ENCODE measurements around the gene SPDEF.
A peak's percentile ranks its signal among the peaks of the same experiment; 100 is the strongest.

The SPDEF gene

GRCh38 chr6:34524499-34524898 lies 31.6 kb downstream of the SPDEF start:
- H3K4me1 ChIP-seq (ENCODE audit: control insufficient read depth, insufficient read depth, low read length), result no peaks in the 10 kb centered on the region
- no peak overlapping the region for H3K27ac ChIP-seq (ENCODE audit: extremely low read depth, low read depth, low read length)
- ChIA-PET CTCF (interaction anchor here (3.2 kb wide), 1 partner anchor 85 kb away, joined by 14 read pairs; no protein-coding TSS in a partner anchor), POLR2A (no interaction called here)
- TF ChIP-seq CTCF (tag by site-specific recombination; IDR thresholded peaks at IDR 0.05) (no peak), REST (tag by site-specific recombination; IDR thresholded peaks at IDR 0.05) (no peak), ZNF830 (tag by site-specific recombination; IDR thresholded peaks at IDR 0.05; ENCODE audit: low read depth) (no peak)
- no peak overlapping the region for H3K4me3 ChIP-seq (ENCODE audit: low read depth, low read length)
- no peaks in the 10 kb centered on the region for H3K9me3 ChIP-seq (ENCODE audit: control insufficient read depth, insufficient read depth, low read depth, low read length)
- no peaks in the 10 kb centered on the region for H3K36me3 ChIP-seq (ENCODE audit: control insufficient read depth in 2 of 2, insufficient read depth in 1 of 2, low read length in 2 of 2)

- TF ChIP-seq ZNF768 (tag by site-specific recombination; IDR thresholded peaks at IDR 0.05), result peak; percentile 75
- TF ChIP-seq ZBTB26 (tag by site-specific recombination; optimal IDR thresholded peaks at IDR 0.05), result no peak
- POLR2A ChIA-PET, result interaction anchor here (0.6 kb wide), 1 partner anchor 140 kb away, joined by 4 read pairs; no protein-coding TSS in a partner anchor
These were observed 32.5 kb downstream of the SPDEF start for GRCh38 chr6:34523441-34524206.

GRCh38 chr6:34522761-34523160 lies 33.4 kb downstream of the SPDEF start:
- Histone ChIP-seq H3K36me3 (ENCODE audit: control insufficient read depth in 2 of 2, insufficient read depth in 1 of 2, low read length in 2 of 2) (no peaks in the 10 kb centered on the region), H3K4me3 (ENCODE audit: low read depth, low read length) (no peak overlapping the region), H3K27ac (ENCODE audit: extremely low read depth, low read depth, low read length) (no peak overlapping the region), H3K9me3 (ENCODE audit: control insufficient read depth, insufficient read depth, low read depth, low read length) (no peaks in the 10 kb centered on the region), H3K4me1 (ENCODE audit: control insufficient read depth, insufficient read depth, low read length) (no peaks in the 10 kb centered on the region)
- POLR2A ChIA-PET, result interaction anchor here (0.6 kb wide), 2 partner anchors 37 to 140 kb away, joined by 3 to 4 read pairs; no protein-coding TSS in a partner anchor
- CTCF ChIA-PET, result interaction anchor here (1.2 to 3.2 kb wide), 2 partner anchors 86 to 396 kb away, joined by 3 to 14 read pairs; no protein-coding TSS in a partner anchor
- TF ChIP-seq ZNF660 (tag by site-specific recombination; IDR thresholded peaks at IDR 0.05), result no peak
- no peak for TF ChIP-seq ZIC2 (tag by site-specific recombination; IDR thresholded peaks at IDR 0.05)
- no peak for TF ChIP-seq SETDB1 (IDR thresholded peaks at IDR 0.05; ENCODE audit: insufficient read length, low read length)
- TF ChIP-seq ZNF223 (tag by site-specific recombination; IDR thresholded peaks at IDR 0.05), result no peak
- no peak for TF ChIP-seq ZNF138 (tag by site-specific recombination; IDR thresholded peaks at IDR 0.05; ENCODE audit: borderline replicate concordance)
- TF ChIP-seq ZNF394 (tag by site-specific recombination; IDR thresholded peaks at IDR 0.05; ENCODE audit: borderline replicate concordance), result no peak
- no peak for TF ChIP-seq HOXA7 (CRISPR knock-in tag; IDR thresholded peaks at IDR 0.05; ENCODE audit: borderline replicate concordance)
- no peak for TF ChIP-seq ZNF18 (tag by site-specific recombination; IDR thresholded peaks at IDR 0.05)
- no peak for TF ChIP-seq SALL2 (tag by site-specific recombination; IDR thresholded peaks at IDR 0.05; ENCODE audit: borderline replicate concordance)
- TF ChIP-seq ZNF704 (tag by site-specific recombination; IDR thresholded peaks at IDR 0.05), result no peak
- TF ChIP-seq ZNF639 (tag by site-specific recombination; IDR thresholded peaks at IDR 0.05), result no peak
- TF ChIP-seq ZNF202 (tag by site-specific recombination; IDR thresholded peaks at IDR 0.05; ENCODE audit: borderline replicate concordance), result no peak
- TF ChIP-seq PRDM1 (tag by site-specific recombination; IDR thresholded peaks at IDR 0.05), result no peak
- TF ChIP-seq ZNF146 (tag by site-specific recombination; IDR thresholded peaks at IDR 0.05), result no peak

More at GRCh38 chr6:34523441-34524206, 32.5 kb downstream of the SPDEF start:
- H3K9me3 ChIP-seq (ENCODE audit: control insufficient read depth, insufficient read depth, low read depth, low read length), result no peaks in the 10 kb centered on the region
- no peaks in the 10 kb centered on the region for H3K36me3 ChIP-seq (ENCODE audit: control insufficient read depth in 2 of 2, insufficient read depth in 1 of 2, low read length in 2 of 2)
- no peak overlapping the region for H3K4me3 ChIP-seq (ENCODE audit: low read depth, low read length)
- H3K27ac ChIP-seq (ENCODE audit: extremely low read depth, low read depth, low read length), result no peak overlapping the region
- H3K4me1 ChIP-seq (ENCODE audit: control insufficient read depth, insufficient read depth, low read length), result no peaks in the 10 kb centered on the region
- CTCF ChIA-PET, result interaction anchor here (1.2 to 3.2 kb wide), 2 partner anchors 86 to 397 kb away, joined by 3 to 14 read pairs; no protein-coding TSS in a partner anchor

Data from HEK293 (cell line).